Left lung (tissue), 10 donors: ENCODE measurements around the gene STIM1. TPM values are rescaled to one million over a fixed set of nuclear protein-coding genes. Genes with fewer than 3 reads are reported as not detected.

Source experiments
- ATAC-seq: fragments of 200-7000 bp; cut with Tn5 transposase; one replicate; pipeline ENCODE4 v1.9.1; 2020; ENCODE audit warnings: moderate library complexity
- DNase-seq, 4 donors: peaks; one replicate each; pipeline ENCODE4 v3.0.0-alpha.2; 2013 to 2020
- H3K27ac ChIP-seq, 2 donors: fragments of 200-600 bp; sonication (generic) in 1 of 2; one replicate each; pipeline versions ENCODE4 v1.5.0 to v1.8.0; 2020 to 2021
- H3K27me3 ChIP-seq, 2 donors: fragments of 200-600 bp; sonication (generic) in 1 of 2; one replicate each; pipeline versions ENCODE4 v1.5.0 to v1.8.0; 2020 to 2021
- H3K36me3 ChIP-seq, 2 donors: fragments of 200-600 bp; sonication (generic) in 1 of 2; one replicate each; pipeline versions ENCODE4 v1.5.0 to v1.8.0; 2020 to 2021
- H3K4me1 ChIP-seq, 2 donors: fragments of 200-600 bp; one replicate each; pipeline ENCODE4 v1.8.0; 2021
- H3K4me3 ChIP-seq, 2 donors: fragments of 200-600 bp; sonication (generic) in 1 of 2; one replicate each; pipeline versions ENCODE4 v1.5.0 to v1.8.0; 2020 to 2021; ENCODE audit warnings: mild to moderate bottlenecking in 1 of 2
- H3K9me3 ChIP-seq, 2 donors: fragments of 200-600 bp; sonication (generic) in 1 of 2; one replicate each; pipeline versions ENCODE4 v1.5.0 to v1.8.0; 2020 to 2021
- CTCF ChIP-seq, 2 donors: fragments of 200-600 bp; sonication (generic) in 1 of 2; IDR thresholded peaks; one replicate each; pipeline versions ENCODE4 v1.5.0 to v1.8.0; 2021; ENCODE audit warnings: antibody characterized with exemption in 2 of 2
- intact Hi-C, 2 donors: fragments of 100-400 bp; cut with DNase I; formaldehyde crosslinking; loops; one replicate each; pipeline versions ENCODE4 v1.11.2 to v1.14.2; 2022
- polyA plus RNA-seq, 6 donors: library from polyadenylated mRNA; unstranded; fragments of 120-200 nt; gene quantifications; one replicate each; pipeline ENCODE4 v1.2.1, GENCODE V29; 2013; ENCODE audit not compliant: insufficient read length in 6 of 6
- total RNA-seq, 2 donors: library from RNA; stranded (reverse); fragmentation: NEBNext Ultra II Directional; extraction: Animal tissue kit (Norgen Biotek cat#: 25700); gene quantifications; one replicate each; pipeline ENCODE4 v1.2.1, GENCODE V29; 2021
- donor health status: DM: no; HTN: yes; CAD: no.
- donor health status: DM: no; HTN: no; CAD: no.

The STIM1 gene
- total and polyA plus RNA-seq, 8 donors = 38.9 to 56.0 (median 49.8) TPM

- Histone ChIP-seq H3K4me1 (peaks cover 9 to 66% of the 10 kb centered on the region in 2 donors), H3K4me3 (no peak overlapping the region), H3K27me3 (no peaks in the 10 kb centered on the region), H3K27ac (no peak overlapping the region), H3K9me3 (no peaks in the 10 kb centered on the region), H3K36me3 (no peaks in the 10 kb centered on the region)
- no peak for TF ChIP-seq CTCF (IDR thresholded peaks at IDR 0.05)
- intact Hi-C loops = no loop called here
- no peak for DNase-seq
- ATAC-seq = no peak
These were observed 27.2 kb downstream of the STIM1 start for GRCh38 chr11:3882655-3883054.

- Histone ChIP-seq H3K9me3 (no peaks in the 10 kb centered on the region), H3K4me3 (no peak overlapping the region), H3K36me3 (no peaks in the 10 kb centered on the region), H3K27me3 (no peaks in the 10 kb centered on the region), H3K4me1 (peaks cover 0 to 42% of the 10 kb centered on the region in 2 donors), H3K27ac (no peak overlapping the region)
- TF ChIP-seq CTCF (IDR thresholded peaks at IDR 0.05) = no peak
- no peak for ATAC-seq
- intact Hi-C loops = no loop called here
- no peak for DNase-seq
These were observed 30.4 kb downstream of the STIM1 start for GRCh38 chr11:3885855-3886254.

GRCh38 chr11:3886985-3887384 is 31.5 kb downstream of the STIM1 start:
- no peak for TF ChIP-seq CTCF (IDR thresholded peaks at IDR 0.05)
- Histone ChIP-seq H3K27me3 (no peaks in the 10 kb centered on the region), H3K27ac (peak overlapping the region in 1 of 2 donors; percentile 45), H3K4me1 (peaks cover 0 to 33% of the 10 kb centered on the region in 2 donors), H3K36me3 (no peaks in the 10 kb centered on the region), H3K9me3 (no peaks in the 10 kb centered on the region), H3K4me3 (no peak overlapping the region)
- no peak for ATAC-seq
- intact Hi-C loops = no loop called here
- no peak for DNase-seq

- no peak for ATAC-seq
- no peak overlapping the region for H3K4me3 ChIP-seq
These were observed 33.4 kb downstream of the STIM1 start for GRCh38 chr11:3888876-3889275.

GRCh38 chr11:3890014-3890413 is 34.5 kb downstream of the STIM1 start:
- intact Hi-C loops = no loop called here
- Histone ChIP-seq H3K36me3 (no peaks in the 10 kb centered on the region), H3K27ac (no peak overlapping the region), H3K4me3 (no peak overlapping the region), H3K4me1 (peaks cover 0 to 48% of the 10 kb centered on the region in 2 donors), H3K9me3 (no peaks in the 10 kb centered on the region), H3K27me3 (no peaks in the 10 kb centered on the region)
- no peak for DNase-seq
- ATAC-seq = no peak
- TF ChIP-seq CTCF (IDR thresholded peaks at IDR 0.05) = no peak

More at GRCh38 chr11:3888876-3889275, 33.4 kb downstream of the STIM1 start:
- no peak for DNase-seq
- Histone ChIP-seq H3K27me3 (no peaks in the 10 kb centered on the region), H3K36me3 (no peaks in the 10 kb centered on the region), H3K27ac (no peak overlapping the region), H3K9me3 (no peaks in the 10 kb centered on the region), H3K4me1 (peaks cover 0 to 38% of the 10 kb centered on the region in 2 donors)
- intact Hi-C loops = no loop called here
- TF ChIP-seq CTCF (IDR thresholded peaks at IDR 0.05) = no peak
